Nephron (organoid): ENCODE measurements around the gene EEF1A1.
"Not testable (repeated sequence)": the region's sequence is repeated elsewhere in the genome, so short reads cannot be mapped to it uniquely, and the experiment has no call there.

Source experiments
- H3K27ac Mint-ChIP-seq, 3 experiments: 2 replicates each; pipeline ENCODE4 v1.8.0; 2020; ENCODE audit warnings: mixed read lengths in 3 of 3, mild to moderate bottlenecking in 2 of 3, moderate library complexity in 1 of 3
- H3K27me3 Mint-ChIP-seq: 2 replicates; pipeline ENCODE4 v1.8.0; 2021; ENCODE audit warnings: low read depth, mild to moderate bottlenecking, moderate library complexity, mixed read lengths
- H3K36me3 Mint-ChIP-seq: 2 replicates; pipeline ENCODE4 v1.8.0; 2020; ENCODE audit warnings: low read depth, mixed read lengths
- H3K4me1 Mint-ChIP-seq: 2 replicates; pipeline ENCODE4 v1.8.0; 2020; ENCODE audit warnings: mixed read lengths
- H3K4me3 Mint-ChIP-seq, 3 experiments: 2 replicates each; pipeline ENCODE4 v1.8.0; 2020; ENCODE audit warnings: mild to moderate bottlenecking in 3 of 3, mixed read lengths in 3 of 3, moderate library complexity in 2 of 3
- H3K9me3 Mint-ChIP-seq: 2 replicates; pipeline ENCODE4 v1.8.0; 2020; ENCODE audit warnings: mixed read lengths
- TF ChIP-seq, protein P1 (sequence below), 3 experiments: fragments of 200-600 bp; sonication (generic); IDR thresholded peaks; one replicate each; pipeline ENCODE4 v1.5.0; 2021; ENCODE audit warnings: antibody characterized with exemption in 3 of 3; ENCODE audit not compliant: unreplicated experiment in 3 of 3

The EEF1A1 gene

DNA sequence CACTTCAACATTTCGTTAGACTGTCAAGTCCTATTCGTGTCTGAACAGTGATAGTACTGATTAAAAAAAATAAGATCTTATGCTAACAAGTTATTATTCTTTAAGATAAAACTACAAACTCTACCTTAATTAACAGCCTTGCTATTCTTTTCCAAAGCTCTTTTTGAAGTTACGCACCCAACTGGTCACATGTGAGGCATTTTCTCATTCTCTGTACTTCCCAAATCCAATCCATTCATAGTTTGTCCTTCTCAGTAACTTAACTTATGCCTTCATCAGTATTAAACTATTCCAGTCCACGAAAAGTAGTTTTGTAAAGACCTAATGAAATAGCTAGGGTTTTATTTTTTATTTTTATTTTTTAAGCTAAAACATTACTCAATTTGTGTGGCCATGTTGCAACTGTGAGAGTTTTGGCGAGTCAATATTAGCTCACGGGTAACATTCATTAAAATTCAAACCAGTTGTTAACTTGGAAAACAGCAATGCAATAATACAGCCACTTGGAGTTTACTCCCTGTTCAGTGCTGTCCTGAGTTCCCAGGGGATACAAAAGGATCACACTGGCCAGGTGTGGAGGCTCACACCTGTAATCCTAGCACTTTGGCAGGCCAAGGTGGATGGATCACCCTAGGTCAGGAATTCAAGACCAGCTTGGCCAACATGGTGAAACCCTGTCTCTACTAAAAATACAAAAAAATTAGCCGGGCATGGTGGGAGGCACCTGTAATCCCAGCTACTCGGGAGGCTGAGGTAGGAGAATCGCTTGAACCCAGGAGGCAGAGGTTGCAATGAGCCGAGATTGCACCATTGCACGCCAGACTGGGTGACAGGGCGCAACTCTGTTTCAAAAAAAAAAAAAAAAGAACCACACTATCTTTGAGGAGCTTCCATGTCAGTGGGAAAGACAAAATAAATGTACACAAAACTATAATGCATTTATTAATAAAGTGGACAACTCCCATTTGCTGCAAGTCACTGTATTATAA is 27.9 kb upstream of the EEF1A1 start:
- TF ChIP-seq, protein P1, sequence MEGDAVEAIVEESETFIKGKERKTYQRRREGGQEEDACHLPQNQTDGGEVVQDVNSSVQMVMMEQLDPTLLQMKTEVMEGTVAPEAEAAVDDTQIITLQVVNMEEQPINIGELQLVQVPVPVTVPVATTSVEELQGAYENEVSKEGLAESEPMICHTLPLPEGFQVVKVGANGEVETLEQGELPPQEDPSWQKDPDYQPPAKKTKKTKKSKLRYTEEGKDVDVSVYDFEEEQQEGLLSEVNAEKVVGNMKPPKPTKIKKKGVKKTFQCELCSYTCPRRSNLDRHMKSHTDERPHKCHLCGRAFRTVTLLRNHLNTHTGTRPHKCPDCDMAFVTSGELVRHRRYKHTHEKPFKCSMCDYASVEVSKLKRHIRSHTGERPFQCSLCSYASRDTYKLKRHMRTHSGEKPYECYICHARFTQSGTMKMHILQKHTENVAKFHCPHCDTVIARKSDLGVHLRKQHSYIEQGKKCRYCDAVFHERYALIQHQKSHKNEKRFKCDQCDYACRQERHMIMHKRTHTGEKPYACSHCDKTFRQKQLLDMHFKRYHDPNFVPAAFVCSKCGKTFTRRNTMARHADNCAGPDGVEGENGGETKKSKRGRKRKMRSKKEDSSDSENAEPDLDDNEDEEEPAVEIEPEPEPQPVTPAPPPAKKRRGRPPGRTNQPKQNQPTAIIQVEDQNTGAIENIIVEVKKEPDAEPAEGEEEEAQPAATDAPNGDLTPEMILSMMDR (IDR thresholded peaks at IDR 0.05; ENCODE audit: unreplicated experiment in 3 of 3), result no peak
- peaks cover 3% of the 10 kb centered on the region for H3K27me3 Mint-ChIP-seq
- no peak overlapping the region for H3K4me3 Mint-ChIP-seq
- no peak overlapping the region for H3K27ac Mint-ChIP-seq
- no peaks in the 10 kb centered on the region for H3K9me3 Mint-ChIP-seq
- no peaks in the 10 kb centered on the region for H3K4me1 Mint-ChIP-seq
- H3K36me3 Mint-ChIP-seq, result no peaks in the 10 kb centered on the region

DNA sequence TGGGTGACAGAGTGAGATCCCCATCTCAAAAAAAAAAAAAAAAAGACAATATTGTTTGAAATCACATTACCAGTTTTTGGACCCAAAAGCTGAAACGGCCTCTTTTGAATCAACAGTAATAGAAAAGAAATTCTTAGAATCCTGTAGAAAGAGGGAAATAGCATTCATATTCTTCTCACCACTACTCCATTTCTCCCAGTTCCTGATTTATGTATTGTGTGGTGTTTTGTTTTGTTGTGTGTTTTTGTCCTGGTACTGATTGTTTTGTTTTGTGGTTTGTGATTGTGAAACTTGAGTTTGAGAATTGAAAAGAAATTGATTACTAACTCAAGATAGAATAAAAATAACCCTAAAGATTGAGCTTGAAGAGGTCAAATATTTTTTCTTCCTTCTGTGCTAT is 26.2 kb upstream of the EEF1A1 start:
- H3K9me3 Mint-ChIP-seq, result no peaks in the 10 kb centered on the region
- no peak overlapping the region for H3K27ac Mint-ChIP-seq
- H3K36me3 Mint-ChIP-seq, result no peaks in the 10 kb centered on the region
- TF ChIP-seq, protein P1 (IDR thresholded peaks at IDR 0.05; ENCODE audit: unreplicated experiment in 3 of 3), result no peak
- no peak overlapping the region for H3K4me3 Mint-ChIP-seq
- peaks cover 3% of the 10 kb centered on the region for H3K27me3 Mint-ChIP-seq
- H3K4me1 Mint-ChIP-seq, result no peaks in the 10 kb centered on the region

DNA sequence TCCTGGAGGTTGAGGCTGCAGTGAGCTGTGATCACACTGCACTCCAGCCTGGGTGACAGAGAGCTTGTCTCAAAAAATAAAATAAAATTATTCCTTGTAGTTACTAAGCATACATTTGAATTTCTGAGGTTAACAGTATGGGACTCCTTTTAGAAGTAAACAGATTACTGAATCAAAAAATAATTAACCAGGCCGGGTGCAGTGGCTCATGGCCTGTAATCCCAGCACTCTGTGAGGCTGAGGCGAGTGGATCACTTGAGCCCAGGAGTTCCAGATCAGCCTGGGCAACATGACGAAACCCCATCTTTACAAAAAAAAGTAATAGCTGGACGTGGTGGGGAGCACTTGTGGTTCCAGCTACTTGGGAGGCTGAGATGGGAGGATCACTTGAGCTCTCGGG is 22.1 kb upstream of the EEF1A1 start:
- H3K27ac Mint-ChIP-seq, result no peak overlapping the region
- no peaks in the 10 kb centered on the region for H3K4me1 Mint-ChIP-seq
- H3K36me3 Mint-ChIP-seq, result no peaks in the 10 kb centered on the region
- H3K4me3 Mint-ChIP-seq, result no peak overlapping the region
- peaks cover 3% of the 10 kb centered on the region for H3K27me3 Mint-ChIP-seq
- no peaks in the 10 kb centered on the region for H3K9me3 Mint-ChIP-seq
- TF ChIP-seq, protein P1 (IDR thresholded peaks at IDR 0.05; ENCODE audit: unreplicated experiment in 3 of 3), result no peak

DNA sequence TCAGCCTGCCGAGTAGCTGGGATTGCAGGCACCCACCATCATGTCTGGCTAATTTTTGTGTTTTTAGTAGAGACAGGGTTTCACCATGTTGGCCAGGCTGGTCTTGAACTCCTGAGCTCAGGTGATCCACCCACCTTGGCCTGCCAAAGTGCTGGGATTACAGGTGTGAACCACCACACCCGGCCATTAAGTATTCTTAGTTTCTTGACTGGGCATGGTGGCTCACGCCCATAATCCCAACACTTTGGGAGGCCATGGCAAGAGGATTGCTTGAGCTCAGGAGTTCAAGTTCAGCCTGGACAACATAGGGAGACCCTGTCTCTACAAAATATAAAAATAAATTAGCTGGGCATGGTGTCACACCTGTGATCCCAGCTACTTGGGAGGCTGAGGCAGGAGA is 21.6 kb upstream of the EEF1A1 start:
- H3K27me3 Mint-ChIP-seq, H3K4me1 Mint-ChIP-seq, H3K27ac Mint-ChIP-seq, H3K36me3 Mint-ChIP-seq, H3K4me3 Mint-ChIP-seq, H3K9me3 Mint-ChIP-seq: not testable (repeated sequence)

DNA sequence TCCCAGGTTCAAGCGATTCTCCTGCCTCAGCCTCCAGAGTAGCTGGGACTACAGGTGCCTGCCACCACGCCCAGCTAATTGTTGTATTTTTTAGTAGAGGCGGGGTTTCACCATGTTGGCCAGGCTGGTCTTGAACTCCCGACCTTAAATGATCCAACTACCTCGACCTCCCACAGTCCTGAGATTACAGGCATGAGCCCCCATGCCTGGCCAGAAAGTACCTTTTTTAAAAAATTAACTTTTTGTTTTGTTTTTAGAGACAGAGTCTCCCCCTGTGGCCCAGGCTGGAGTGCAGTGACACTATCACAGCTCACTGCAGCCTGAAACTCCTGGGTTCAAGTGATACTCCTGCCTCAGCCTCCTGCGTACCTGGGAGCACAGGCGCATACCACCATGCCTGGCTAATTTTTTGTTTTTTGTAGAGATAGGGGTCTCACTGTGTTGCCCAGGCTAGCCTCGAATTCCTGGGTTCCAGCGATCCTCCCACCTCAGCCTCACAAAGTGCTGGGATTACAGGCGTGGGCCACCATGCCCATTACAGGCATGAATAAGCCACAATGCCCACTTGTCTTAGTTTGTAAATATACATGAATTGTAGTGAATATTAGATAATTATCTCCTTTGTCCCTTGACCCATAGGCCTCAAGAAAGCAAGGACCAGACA is 17.4 kb upstream of the EEF1A1 start:
- no peaks in the 10 kb centered on the region for H3K36me3 Mint-ChIP-seq
- H3K9me3 Mint-ChIP-seq, result no peaks in the 10 kb centered on the region
- no peak overlapping the region for H3K27ac Mint-ChIP-seq
- TF ChIP-seq, protein P1 (IDR thresholded peaks at IDR 0.05; ENCODE audit: unreplicated experiment in 3 of 3), result no peak
- H3K27me3 Mint-ChIP-seq, result no peaks in the 10 kb centered on the region
- no peak overlapping the region for H3K4me3 Mint-ChIP-seq
- no peaks in the 10 kb centered on the region for H3K4me1 Mint-ChIP-seq

DNA sequence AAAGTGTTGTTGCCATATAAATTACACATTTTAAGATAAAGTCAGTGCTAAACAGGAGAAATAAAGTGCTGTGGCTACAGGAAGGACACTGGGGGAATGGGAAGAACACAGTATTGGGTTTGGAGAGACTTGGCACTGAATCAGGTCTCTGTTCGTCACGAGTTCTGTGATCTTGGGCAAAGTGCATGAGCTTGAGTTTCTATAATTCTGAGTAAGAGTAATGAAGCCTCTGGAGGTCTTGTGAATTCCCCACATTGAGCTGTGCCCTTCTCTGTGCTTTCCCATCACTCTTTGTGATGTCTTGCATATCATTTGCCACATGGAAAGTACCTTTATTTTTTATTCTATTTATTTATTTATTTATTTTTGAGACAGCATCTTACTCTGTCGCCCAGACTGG is 16.8 kb upstream of the EEF1A1 start:
- H3K4me3 Mint-ChIP-seq, result no peak overlapping the region
- no peak overlapping the region for H3K27ac Mint-ChIP-seq
- H3K36me3 Mint-ChIP-seq, result no peaks in the 10 kb centered on the region
- no peaks in the 10 kb centered on the region for H3K4me1 Mint-ChIP-seq
- H3K27me3 Mint-ChIP-seq, result peaks cover 5% of the 10 kb centered on the region
- no peaks in the 10 kb centered on the region for H3K9me3 Mint-ChIP-seq
- TF ChIP-seq, protein P1 (IDR thresholded peaks at IDR 0.05; ENCODE audit: unreplicated experiment in 3 of 3), result no peak
